Neural progenitor cell (in vitro differentiated cells): ENCODE data around the gene ARHGAP15.

ENCODE experiments used
- CTCF ChIP-seq: fragments of 200-600 bp; sonication (generic); IDR thresholded peaks from 2 replicates; pipeline ENCODE4 v1.5.1; 2017; ENCODE audit warnings: antibody characterized with exemption, mild to moderate bottlenecking
- EZH2 ChIP-seq: fragments of 200-600 bp; sonication (generic); IDR thresholded peaks from 2 replicates; pipeline ENCODE4 v1.6.1; 2017; ENCODE audit warnings: antibody characterized with exemption, mild to moderate bottlenecking, moderate library complexity

- TF ChIP-seq CTCF (no peak), EZH2 (no peak)
These were observed 273.2 kb downstream of the ARHGAP15 start for GRCh38 chr2:143402451-143402850.
